GM19240 (cell line): ENCODE results near the gene TPO.
"Not testable (repeated sequence)": the region's sequence is repeated elsewhere in the genome, so short reads cannot be mapped to it uniquely, and the experiment has no call there.

Experiments
- DNase-seq: peaks from one replicate; pipeline ENCODE4 v3.0.0; 2011; ENCODE audit warnings: low spot score; ENCODE audit not compliant: insufficient read length

The TPO gene

DNA sequence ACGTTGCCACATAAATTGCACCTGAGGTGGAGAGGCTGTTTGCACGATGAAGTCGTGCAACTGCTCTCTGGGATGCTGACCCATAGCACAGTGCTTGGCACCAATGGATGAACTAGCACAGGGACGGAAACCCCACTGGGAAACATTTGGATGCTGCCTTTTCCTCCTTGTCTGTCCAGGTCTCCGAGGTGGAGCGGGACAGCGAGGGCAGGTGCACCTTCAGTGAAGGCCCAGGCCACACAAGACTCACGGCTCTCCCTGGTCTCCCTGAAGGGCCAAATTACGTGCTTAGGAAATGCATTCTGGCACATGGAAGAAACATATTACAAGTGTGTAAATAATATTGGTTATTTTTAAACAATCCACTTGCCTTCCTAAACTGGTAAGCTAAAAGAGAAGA is 70.3 kb downstream of the TPO start:
- no peak for DNase-seq

DNA sequence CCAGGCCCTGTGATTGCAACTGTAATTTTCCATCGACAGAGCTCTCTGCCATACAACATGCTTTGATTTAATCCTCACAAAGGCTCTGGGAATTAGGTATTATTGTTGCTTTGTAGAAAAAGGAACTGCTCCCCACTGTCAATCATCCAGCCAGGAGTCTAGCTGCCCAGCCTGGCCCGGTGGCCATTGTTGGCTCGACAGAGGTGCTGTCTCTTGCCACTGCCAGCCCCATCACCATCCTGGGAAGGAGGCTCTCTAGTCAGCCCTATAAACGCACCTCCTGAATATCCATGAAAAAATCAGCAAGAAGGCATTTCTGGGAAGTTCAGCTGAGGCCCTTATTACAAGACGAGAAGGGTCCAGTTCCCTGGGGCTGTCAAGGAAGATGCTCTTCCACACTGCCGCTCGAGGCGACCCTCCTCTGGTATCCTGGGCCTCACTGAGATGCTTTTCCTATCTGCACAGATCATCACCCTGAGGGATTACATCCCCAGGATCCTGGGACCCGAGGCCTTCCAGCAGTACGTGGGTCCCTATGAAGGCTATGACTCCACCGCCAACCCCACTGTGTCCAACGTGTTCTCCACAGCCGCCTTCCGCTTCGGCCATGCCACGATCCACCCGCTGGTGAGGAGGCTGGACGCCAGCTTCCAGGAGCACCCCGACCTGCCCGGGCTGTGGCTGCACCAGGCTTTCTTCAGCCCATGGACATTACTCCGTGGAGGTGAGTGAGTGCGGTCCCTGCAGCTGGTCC is 71.0 kb downstream of the TPO start:
- no peak for DNase-seq

DNA sequence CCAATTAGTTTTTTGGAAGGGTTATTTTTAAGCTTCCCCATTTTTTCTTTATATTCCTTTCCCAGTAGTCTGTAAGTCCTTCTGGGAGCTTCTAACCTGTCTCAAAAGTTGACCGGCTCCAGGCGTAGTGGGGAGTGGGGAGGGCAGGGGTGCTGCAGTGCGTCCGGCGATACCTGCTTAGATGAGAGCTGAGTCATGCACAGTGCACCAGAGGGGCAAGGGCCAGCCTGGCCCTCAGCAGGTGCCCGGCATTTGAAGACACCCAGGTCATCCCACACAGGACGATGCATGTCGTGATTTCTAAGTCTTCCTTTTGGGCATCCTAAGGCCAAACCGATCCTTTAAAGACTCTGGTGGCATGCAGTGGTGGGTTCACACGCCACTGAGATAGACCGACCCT is 73.4 kb downstream of the TPO start:
- DNase-seq = no peak

DNA sequence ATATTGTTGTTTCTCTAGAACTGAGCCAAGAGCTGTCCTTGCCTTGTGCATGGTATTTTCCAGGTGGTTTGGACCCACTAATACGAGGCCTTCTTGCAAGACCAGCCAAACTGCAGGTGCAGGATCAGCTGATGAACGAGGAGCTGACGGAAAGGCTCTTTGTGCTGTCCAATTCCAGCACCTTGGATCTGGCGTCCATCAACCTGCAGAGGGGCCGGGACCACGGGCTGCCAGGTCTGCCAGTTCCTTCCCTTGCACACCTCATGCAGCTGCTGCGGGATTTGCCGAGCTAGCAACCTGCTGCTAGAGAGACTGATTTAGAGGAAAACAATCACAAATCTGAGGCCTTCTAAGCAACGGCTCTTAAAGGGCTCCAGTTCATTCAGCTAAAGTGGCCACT is 74.5 kb downstream of the TPO start:
- no peak for DNase-seq

DNA sequence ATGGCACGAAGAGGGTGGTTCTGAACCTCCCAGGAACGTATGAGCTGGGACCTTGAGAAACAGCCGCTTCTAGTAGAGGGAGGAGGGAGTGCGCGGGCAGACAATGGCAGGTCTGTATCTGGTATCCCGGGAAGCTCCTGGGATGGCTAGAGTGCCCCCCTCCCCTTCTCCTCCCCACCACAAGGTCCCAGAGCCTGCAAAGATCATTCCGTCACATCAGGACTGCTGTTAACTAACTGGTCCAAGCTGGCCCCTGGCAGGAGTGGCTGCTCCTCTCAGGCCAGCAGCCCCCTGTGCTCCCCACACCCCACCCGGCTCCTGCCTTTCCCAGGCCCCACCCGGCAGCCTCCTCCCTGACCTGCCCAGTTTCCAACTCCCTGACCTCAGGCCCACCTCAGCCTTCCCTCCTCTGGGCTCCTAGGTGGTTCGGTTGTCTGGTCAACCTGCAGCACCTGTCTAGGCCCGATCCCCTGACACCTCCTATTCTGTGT is 75.0 kb downstream of the TPO start:
- no peak for DNase-seq

DNA sequence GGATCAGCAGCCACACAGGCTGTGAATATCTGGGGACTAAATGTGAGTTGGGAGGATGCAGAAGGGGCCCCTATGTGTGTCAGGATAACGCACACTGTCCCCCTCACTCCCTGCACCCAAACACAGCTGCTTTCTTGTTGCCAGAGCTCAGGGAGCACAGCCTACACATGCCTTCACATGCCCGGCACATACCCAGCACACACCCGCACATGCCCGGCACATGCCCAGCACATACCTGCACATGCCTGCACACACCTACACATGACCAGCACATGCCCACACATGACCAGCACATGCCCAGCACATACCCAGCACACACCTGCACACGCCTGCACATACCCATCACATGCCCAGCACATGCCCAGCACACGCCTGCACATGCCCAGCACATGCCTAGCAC is 75.6 kb downstream of the TPO start:
- no peak for DNase-seq

DNA sequence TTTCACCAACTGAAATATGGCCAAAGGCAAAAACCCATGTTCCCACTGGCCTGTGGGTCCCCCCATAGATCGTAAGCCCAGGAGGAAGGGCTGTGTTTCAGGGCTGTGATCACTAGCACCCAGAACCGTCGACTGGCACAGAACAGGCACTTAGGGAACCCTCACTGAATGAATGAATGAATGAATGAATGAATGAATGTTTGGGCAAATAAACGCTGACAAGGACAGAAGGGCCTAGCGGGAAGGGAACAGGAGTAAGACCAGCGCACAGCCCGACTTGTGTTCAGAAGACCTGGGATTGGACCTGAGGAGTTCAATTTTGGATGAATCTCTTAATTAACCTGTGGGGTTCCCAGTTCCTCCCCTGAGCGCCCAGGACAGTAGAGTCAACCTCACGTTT is 76.2 kb downstream of the TPO start:
- DNase-seq = no peak

DNA sequence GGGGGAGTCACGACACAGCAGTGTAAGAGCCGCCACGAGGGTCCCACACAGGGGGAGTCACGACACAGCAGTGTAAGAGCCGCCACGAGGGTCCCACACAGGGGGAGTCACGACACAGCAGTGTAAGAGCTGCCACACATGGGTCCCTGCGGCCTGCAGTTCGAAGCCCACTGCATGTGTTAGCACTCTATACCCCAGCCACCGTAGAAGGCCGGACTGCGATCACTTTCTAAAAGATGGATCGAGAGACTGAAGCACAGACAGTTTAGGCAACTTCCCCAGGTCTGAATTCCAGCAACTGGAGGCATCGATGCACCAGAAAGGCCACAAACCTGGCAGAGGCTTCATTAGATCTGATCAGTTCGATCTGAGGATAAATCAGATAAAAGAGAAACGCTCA is 77.1 kb downstream of the TPO start:
- not testable (repeated sequence) for DNase-seq

DNA sequence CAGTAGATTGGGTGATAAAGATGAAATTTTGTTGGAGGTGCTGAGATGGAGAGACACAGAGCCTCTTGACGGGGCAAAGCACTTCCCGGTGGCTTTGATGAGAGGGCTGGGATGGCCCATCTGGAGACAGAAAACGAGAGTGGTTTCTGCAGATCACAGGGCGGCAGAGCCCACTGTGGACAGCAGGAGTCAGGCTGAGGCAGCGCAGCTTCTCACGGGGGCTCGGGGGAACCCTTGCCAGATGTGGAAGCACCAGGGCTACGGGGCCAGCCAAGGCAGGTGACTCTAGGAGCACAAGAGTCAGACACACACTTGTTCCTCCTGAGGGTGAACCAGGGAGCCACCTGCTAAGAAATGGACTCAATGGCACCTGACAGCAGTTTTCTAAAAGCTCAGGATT is 78.5 kb downstream of the TPO start:
- DNase-seq = no peak

DNA sequence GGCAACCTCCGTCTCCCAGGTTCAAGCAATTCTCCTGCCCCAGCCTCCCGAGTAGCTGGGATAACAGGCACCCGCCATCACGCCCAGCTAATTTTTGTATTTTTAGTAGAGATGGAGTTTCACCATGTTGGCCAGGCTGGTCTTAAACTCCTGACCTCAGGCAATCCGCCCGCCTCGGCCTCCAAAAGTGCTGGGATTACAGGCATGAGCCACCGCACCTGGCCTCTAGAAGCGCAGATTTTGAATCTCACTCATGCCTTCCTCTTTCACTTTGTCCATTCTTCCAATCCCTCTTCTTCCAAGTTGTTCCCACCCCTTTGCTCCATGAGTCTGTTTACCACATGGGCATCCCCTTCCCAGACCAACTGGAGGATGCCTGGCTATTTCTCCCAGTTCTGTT is 79.0 kb downstream of the TPO start:
- not testable (repeated sequence) for DNase-seq

DNA sequence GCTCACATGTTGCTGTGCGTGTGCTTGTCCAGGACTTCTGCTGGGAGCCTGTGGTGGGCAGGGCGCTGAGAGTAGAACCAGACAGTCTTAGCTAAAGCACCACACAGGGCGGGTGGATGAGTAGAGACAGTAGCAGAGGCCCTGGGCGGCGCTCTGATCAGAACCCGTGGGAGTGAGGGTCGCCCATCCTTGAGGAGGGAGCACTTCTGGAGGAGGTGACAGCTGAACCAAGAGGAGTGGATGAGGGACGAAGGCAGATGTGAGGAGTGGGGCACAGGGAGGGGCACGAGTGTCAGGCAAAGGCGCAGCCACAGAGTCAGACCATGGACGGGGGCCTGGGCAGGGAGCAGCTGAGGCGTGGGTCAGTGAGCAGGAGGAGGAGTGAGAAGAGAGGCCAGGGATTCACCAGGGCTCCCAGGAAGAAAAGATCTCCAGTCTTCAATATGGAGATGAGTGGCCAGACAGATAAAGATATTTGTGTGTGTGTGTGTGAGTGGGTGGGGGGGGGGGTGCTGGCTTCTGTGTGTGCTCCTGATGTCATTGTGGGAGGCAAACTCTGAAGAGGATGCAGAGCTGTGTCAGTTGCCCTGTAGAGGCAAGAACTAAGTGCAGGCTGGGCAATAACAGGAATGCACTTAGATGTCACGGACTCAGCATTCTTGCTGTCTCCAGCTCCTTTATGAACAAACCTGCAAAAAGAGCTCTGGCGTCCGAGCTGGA is 79.6 kb downstream of the TPO start:
- DNase-seq = no peak

DNA sequence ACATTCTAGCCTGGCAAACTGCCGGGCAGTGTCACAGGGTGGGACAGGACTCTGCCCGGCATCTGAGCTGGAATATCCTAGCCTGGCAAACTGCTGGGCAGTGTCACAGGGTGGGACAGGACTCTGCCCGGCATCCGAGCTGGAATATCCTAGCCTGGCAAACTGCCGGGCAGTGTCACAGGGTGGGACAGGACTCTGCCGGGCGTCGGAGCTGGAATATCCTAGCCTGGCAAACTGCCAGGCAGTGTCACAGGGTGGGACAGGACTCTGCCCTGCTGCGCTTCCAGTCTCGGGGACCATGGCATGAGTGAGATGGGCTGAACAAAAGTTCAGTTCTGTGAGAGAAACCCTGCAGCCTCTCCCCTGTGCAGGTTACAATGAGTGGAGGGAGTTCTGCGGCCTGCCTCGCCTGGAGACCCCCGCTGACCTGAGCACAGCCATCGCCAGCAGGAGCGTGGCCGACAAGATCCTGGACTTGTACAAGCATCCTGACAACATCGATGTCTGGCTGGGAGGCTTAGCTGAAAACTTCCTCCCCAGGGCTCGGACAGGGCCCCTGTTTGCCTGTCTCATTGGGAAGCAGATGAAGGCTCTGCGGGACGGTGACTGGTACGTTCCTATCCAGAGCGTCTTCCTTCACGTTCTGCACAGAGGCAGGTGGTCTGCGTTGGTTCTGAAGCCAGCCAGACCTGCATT is 80.3 kb downstream of the TPO start:
- DNase-seq = no peak

DNA sequence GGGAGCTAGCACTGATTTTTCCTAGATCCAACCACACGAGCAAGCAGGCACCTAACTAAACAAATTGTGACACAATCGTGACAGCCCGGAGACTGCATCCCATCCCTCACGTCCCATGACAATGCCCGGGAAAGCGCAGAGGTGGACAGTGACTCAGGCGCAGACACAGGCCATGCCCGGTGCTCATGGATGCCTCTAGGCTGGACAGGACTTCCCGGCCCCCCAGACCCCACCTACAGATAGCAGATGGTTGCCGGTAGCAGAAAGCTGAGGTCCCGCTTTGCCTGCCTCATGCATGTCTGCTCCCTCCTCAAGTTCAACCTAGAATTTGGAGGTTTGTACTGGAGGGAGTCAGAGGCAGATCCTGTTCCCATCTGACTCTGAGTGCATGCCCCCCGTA is 81.0 kb downstream of the TPO start:
- no peak for DNase-seq

DNA sequence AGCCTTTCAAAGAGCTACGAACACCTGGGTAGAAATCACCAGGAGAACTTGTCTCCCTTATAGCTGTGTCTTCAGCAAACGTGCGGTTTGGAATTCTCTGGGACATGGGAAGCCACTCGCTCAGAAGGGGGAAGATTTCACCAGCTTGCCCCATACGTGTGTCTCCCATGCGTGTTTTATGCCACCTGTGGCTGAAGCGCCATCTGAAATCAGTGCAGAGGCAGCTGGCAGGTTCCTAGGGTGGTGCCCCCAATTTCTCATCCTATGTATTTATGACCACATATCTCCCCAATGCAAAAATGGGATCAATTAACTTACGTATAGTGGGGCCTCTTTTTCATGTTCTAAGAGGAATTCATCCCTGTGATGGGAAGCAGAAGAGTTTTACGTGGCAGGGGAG is 81.6 kb downstream of the TPO start:
- no peak for DNase-seq

DNA sequence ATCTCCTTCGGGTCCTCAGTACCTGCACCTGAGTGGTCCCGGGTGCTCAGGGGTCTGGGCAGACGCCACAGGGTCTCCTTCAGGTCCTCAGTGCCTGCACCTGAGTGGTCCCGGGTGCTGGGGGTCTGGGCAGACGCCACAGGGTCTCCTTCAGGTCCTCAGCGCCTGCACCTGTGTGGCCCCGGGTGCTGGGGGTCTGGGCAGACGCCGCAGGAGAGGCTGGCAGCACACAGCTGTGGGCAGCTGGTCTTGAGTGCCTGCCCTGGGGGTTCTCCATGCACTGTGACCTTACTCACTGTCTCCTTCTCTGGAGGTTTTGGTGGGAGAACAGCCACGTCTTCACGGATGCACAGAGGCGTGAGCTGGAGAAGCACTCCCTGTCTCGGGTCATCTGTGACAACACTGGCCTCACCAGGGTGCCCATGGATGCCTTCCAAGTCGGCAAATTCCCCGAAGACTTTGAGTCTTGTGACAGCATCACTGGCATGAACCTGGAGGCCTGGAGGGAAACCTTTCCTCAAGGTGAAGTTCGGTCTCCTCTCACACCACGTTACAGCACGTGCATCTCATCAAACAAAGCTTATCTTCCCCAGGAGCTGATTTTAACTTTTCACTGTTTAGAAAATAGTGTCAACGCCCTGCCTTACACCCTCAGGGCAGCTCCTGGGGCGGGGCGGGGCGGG is 82.6 kb downstream of the TPO start:
- DNase-seq = no peak

DNA sequence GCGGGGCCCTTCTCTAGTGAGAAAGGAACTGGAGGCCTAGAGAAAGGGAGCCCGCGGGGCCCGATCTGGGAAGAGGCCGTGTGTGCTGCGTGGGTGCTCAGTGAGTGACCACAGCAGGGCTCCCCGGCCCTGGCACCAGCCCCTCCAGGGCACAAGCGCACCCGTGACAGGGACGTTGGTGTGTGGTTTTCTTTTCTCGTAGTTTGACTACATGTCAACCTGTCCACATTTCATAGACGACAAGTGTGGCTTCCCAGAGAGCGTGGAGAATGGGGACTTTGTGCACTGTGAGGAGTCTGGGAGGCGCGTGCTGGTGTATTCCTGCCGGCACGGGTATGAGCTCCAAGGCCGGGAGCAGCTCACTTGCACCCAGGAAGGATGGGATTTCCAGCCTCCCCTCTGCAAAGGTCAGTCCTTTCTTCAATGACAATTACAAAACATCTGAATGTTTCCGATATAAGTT is 83.1 kb downstream of the TPO start:
- DNase-seq = no peak

DNA sequence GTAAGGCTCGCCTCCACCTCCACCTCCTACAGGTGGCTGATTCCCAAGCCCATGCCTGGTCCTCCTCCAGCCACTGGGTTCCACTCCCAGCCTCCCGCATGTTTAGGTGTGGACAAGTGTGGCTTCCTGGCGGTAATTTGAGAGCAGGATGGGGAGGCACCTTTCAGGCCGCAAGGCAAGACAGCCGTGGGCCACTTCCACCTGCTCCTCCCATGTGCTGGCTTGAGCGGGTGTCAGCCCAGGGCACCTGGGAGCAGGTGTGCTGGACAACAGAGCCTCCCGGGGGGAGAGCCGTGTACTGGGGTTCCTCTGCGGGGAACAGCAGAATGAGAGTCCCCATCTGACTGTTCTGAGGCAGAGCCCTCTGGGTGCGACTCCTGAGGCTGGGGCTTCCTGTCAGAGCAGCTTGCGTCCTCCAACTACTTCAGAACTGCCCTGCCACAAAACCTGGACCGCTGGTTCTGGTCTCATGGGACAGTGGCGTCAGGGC is 83.9 kb downstream of the TPO start:
- DNase-seq = no peak

DNA sequence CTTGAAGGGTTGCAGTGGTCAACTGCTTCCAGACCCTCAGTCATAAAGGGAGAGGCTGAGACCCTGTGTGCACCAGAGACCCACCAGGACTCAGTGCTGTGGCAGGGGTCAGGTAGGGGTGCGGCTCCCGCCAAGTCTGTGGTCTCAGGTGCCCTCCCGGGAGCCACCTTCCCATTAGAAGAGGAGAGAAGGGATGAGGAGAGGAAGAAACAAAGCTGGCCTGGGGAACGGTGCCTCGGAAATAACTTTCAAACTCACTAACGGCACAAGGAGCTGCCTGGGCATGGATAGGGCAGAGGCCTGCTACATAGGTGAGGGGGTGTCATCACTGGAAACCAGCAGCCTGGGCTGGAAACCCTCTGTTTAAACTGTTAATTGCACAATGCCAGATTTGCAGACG is 84.9 kb downstream of the TPO start:
- no peak for DNase-seq

DNA sequence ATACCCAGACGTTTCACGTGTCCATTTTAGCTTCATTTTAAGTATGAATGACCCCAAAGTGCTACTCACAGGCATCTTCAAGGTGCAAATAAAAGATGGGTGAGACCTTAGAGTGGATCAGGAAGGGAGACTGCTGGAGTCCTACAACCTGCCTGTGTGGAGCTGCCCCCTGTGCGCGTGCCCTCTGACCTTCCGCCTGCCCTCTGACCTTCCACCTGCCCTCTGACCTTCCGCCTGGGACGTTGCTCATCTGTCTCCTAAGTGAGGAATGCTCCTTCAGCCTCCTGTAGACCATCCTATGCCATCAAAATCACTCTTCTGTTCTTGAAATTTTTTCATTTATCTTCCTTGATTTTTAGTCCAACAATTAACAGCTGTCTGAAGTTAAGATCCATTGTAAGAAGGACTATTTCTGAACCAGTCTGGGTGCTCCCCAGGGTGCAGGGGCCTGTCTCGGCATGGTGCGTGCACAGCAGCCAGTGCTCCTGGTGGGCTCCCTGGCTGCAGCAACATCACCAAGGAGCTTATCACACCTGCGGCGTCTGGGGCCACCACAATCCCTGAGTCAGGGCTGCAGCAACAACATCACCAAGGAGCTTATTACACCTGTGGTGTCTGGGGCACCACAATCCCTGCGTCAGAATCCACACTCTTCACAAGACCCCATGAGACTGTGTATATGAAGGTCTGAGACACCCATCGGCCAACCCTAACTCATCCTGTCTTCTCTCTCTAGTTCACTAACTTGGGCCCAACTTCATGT is 86.0 kb downstream of the TPO start:
- DNase-seq = no peak

DNA sequence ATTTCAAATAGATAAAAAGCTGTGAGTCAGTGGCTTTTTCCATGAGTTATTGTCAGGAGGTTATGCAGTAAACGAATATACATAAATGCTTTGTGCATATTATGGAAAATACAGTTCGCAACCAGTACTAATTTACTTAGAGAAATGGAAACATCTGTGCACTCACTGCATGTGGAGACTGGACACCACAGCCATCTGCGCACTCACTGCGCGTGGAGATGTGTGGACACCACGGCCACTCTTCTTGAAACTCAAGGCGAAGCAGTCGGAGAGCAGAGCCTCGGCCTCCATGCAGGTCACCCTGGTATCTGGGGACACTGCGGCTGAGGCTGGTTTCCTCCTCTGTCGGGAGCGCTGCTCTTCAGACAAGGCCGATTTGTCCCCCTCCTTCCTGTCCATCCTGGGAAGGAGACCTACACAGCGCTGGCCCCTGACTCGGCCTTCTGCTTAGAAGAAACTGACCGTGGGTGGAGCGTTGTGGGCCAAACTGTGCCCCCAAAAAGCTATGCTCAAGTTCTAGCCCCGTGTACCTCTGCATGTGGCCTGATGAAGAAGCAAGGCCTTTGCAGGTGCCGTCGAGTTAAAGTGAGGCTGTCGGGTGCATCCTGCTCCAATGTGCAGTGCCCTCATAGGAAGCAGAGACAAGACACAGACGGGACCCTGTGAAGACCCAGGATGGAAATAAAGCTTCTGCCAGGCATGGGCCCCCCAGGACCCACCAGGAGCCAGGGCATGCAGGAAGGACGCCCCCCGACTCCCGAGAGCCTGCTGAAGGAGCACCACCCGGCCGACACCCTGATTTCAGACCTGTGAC is 88.0 kb downstream of the TPO start:
- no peak for DNase-seq
